NCI-H146 treated with DMSO at 0.1 percent for 48 hours (cell line): ENCODE measurements around the gene CAPN15.
"Not testable (repeated sequence)": the region's sequence is repeated elsewhere in the genome, so short reads cannot be mapped to it uniquely, and the experiment has no call there.

Source experiments
- DNase-seq: peaks from one replicate; lab custom pipeline; 2025; ENCODE audit not compliant: unreplicated experiment; lab: John Stamatoyannopoulos, UW

Gene CAPN15

GRCh38 chr16:527015-527903 is at the start of gene CAPN15:
Gene CAPN15, plus strand, starts transcription at chr16:527712. Its CDS starts 19,127 bp downstream, at chr16:546839.
- DNase-seq = peak; percentile 92

GRCh38 chr16:478287-478686 is 49.2 kb upstream of the CAPN15 start:
- DNase-seq = not testable (repeated sequence)

DNA sequence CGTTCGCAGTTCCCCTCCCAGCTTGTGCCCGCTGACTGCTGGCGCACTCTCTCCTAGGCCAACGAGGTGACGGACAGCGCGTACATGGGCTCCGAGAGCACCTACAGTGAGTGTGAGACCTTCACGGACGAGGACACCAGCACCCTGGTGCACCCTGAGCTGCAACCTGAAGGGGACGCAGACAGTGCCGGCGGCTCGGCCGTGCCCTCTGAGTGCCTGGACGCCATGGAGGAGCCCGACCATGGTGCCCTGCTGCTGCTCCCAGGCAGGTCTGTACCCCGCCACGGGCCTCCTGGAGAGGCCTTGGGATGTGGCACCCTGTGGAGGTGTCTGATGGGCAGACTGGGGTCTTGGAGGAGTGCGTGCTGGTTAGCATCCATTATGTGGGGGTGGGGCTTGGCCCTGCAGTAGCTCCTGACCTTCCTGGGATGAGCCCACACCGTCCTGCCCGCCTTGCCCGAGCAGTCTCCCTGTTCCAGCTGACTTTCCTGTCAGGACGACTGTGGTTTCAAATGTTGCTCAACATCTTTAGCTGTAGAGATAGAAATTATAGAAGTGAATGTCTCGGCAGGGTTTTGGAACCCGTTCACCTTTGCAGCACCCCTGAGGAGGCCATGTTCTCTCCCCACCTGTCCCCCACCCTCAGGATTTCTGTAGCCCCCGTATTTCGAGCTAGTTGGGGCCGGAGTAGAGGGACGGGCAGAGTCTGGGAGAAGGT is 44.9 kb upstream of the CAPN15 start:
- DNase-seq = no peak

DNA sequence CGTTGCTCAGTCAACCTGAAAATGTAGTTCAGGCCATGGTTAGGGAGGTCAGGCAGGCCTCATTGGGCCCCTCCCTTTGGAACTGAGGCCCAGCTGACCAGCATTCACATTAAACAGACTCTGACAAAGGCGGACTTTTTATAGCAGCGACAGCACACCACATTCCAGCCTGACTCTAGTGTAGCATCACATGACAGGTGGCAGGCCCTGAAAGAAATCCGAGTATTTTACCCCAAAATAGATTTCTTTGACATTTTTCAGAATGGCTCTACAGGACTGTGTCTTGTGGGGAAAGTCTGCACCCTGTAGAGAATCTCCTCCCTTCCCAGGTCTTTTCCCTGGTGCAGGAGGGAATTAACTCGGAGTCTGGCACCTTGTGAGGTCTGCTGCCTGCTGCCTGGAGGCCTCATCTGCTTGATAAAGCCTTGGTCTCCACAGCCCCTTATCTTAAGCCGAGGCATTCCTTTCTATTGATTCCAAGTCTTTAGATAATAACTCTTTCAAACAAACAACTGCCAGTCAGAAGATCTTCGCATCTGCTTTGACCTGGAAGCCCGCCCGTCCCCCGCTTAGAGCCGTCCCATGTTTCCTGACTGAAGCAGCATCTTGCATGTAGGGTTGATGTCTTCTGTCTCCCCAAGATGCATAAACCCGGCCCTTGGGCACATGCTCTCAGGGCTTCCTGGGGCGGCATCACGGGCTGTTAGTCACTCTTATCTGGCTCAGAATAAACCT is 44.0 kb upstream of the CAPN15 start:
- DNase-seq = no peak

DNA sequence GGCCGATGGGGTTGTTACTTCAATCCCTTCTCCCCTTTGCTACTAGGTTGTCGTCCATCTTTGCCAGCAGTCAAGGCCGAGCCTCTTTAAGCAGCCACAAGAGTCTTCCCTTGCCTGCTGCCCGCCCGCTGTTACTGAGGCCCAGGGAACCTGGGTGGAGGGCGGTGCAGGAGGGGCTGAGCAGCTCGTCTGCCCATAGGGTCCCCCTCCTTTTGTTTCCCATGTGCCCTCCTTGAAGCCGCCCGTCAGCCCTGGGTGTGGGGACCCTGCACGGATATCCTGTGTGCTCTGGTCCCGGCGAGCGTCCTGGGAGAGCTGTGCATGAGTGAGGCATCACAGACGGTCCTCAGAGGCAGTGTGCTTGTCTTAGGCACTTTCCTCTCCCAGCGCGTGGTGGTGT is 37.9 kb upstream of the CAPN15 start:
- DNase-seq = no peak

DNA sequence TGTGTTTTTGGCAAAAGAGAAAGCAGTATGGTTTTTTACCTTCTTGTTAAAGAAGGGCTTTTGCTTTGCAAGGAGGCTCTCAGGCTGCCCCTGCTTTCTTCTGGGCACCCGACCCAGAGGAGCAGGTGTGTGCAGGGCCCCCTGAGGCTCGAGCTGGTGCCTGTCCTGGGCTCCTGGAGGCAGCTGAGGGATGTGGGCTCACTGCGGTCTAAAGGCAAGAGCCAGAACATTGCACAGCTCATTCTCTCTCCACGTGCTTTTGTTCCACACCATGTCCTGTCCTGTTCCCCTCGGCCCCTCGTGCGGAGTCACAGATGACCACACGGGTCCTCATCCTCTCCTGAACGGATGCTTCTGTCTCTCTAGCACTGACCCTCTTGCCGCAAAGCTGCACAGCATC is 36.7 kb upstream of the CAPN15 start:
- DNase-seq = no peak

DNA sequence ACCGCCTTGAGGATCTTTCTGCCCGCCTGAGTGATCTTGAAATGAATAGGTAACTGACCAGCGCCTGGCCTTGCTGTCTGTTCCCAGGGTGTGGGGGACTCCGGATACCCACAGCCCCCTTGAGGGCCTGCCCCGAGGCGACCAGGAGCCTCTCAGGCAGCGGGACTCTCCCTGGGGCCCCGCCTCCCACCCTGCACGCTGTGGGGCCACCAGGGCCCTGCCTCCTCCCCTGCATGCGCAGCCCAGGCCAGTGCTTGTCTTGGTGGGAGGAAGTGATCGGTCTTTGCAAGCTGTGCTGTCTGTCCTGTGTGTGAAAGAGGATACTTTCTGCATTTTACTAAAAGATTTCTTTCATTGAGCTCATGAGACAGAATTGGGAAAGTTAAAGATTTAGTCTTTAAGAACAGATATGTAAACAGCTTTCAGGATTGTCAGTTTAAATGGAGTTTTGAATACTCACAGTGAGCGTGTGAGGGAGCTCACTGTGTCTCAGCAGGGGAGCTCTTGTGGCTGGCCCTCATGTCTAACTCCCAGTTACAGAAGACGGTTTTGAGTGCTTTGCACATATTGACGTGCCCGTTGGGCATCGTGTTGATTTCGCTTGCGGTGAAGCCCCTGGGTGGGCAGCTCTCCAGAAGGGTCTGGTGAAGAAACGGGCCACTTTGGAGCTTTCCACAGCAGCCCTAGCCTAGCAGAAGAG is 36.1 kb upstream of the CAPN15 start:
- no peak for DNase-seq

- no peak for DNase-seq
These were observed 35.2 kb upstream of the CAPN15 start for GRCh38 chr16:492211-492875.

GRCh38 chr16:494676-495075 is 32.8 kb upstream of the CAPN15 start:
- DNase-seq = not testable (repeated sequence)

GRCh38 chr16:495127-495748 is 32.3 kb upstream of the CAPN15 start:
- DNase-seq = peak; percentile 23

DNA sequence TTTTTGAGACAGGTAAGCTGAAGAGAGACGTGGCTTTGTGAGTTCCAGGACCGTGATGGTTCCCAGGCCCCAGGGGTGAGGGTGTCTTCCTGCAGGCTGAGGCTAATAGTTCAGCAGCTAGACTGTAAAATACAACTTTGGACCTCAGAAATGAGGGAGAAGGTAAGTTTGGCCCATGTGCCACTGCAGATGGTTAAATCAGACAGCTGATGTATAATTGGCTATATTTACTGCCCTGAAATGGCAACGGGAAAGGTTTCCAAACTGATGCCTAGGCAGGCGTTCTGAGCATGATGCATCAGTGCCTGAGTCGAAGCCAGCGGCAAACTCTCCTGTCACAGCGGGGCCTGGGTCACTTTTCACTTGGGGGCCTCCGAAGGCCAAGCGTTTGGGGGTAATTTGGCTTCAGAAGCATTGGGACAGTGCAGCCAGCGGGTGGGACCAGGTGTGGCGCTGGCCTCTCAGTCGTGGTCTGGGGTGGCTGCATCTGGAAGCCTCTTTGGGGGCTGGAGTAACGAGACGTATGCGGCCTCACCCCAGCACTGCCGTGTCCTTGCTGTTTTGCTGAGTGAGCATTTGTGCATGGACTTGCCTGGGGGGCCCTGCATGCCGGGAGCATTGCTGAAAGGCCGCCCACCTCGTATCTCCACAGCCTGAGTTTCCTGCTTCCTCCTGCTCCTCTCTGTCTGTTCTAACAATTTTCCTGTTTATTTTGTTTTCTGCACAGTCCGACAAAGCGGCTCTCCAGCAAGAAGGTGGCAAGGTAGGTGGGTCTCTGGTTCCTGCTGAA is 31.2 kb upstream of the CAPN15 start:
- DNase-seq = no peak

DNA sequence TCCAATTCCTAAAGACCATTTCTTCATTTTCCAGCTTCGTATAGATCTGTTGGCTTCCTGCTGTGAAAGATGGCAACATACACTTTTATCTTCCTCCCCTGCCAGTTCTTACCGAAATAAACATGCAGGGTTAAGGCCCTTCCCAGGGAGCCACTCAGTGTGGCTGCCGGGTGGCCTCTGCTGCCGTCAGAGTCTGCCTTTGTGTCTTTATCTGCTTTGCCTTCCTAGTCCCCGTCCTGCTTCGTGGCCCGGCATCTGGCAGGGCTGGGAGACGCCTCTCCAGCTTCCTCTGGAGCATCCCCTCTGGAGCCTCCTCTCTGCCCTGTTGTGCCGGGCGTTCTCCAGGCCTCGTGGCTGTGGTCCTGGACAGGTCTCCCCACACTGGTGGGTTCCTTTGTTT is 30.3 kb upstream of the CAPN15 start:
- DNase-seq = no peak

DNA sequence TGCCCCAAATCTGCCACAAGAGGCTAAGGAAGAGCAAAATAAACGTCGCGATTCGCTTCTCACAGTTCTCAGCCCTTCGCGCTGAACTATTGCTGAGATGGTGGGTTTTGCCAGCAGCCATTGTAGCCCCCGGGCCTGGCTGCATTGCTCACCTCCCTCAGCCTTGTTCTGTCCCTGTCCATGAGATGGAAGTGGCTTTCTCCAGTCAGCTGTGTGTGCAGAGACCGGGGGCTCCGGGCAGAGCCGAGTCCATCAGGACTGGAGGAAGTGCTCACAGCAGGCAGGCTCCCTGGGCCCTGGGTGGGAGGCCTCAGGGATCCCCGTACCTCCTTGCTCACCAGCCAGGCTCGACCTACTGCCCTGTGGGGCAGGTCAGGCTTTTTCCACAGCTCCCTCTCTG is 27.6 kb upstream of the CAPN15 start:
- no peak for DNase-seq

DNA sequence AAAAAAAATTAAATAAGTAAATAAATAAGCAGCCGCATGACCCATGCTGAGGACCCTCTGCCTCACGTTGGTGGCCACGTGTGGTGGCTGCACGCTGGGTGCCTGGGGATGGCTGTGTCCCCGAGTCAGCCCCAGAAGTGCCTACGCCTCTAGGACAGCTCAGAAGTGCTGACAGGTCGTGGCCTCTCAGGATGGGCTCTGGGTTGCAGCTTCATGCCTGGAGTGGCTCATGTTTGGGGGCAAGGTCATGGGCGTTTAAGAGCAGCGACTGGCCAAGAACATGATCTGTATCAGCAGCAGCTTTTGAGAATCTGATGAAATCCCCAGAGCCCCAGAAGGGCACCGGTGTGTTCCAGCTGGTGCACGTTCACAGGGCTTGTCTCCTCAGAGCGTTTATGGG is 26.8 kb upstream of the CAPN15 start:
- no peak for DNase-seq

DNA sequence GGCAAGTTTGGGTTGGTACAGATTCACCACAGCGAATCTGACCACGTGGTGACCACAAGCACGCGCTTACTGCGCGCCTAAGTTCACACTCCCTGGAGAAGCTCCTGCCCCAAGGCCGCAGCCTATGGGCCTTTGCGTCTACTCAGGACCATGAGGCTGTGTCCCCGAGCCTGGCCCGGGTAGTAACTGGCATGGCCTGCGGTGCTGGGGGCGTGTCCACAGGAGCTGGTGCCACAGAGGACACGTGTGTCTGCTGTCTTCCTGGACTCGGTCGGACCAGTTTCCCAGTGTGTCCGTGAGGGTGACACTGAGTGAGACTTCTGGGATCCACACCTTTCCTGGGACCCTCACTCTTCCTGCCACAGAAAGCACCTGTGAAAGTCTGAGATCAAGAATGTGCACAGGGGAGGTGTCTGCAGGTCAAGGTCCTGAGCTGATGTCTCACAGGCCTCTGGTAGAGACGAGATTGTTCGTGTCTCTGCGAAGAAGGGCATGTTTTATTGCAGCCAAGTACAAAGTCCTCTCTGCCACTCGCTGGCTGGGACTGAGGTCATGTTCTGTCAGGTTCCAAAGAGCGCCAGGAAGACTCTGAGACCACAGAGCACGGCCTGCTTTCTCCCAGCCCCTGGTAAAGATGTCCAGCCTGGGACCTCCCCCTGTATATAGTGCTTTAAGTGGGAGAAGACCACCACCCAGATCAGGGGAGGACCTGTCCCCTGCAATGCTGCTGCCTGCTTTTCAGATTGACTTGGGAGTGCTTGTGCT is 25.2 kb upstream of the CAPN15 start:
- no peak for DNase-seq

DNA sequence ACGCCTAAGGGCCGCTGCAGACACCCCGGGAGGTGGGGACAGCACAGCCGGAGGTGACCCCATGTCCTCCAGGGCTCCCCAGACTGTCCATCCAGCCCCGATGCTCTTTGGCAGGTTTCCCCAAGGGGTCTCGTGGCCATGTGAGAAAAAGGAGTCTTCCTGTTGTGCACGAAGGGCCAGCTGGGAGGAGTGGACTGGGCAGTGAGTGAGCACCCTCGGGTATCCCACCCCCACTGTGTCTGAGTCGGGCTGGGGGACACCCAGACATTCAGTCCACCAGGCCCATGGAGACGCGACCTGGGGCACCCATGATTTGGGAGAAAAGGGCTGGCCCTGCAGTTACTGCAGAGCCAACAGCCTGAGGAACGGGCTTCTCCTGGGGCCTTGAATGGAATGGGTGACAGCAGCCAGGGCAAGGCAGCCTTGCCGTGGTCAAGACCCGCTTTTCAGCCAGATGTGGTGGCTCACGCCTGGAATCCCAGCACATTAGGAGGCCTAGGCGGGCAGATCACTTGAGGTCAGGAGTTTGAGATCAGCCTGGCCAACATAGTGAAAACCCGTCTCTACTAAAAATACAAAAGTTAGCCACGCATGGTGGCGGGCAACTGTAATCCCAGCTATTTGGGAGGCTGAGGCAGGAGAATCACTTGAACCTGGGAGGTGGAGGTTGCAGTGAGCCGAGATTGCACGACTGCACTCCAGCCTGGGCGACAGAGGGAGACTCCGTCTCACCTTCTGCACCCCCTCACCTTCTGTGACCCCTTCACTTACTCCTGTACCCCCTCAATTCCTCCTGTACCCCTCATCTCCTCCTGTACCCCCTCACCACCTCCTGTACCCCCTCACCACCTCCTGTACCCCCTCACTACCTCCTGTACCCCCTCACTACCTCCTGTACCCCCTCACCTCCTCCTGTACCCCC is 24.1 kb upstream of the CAPN15 start:
- DNase-seq = no peak

DNA sequence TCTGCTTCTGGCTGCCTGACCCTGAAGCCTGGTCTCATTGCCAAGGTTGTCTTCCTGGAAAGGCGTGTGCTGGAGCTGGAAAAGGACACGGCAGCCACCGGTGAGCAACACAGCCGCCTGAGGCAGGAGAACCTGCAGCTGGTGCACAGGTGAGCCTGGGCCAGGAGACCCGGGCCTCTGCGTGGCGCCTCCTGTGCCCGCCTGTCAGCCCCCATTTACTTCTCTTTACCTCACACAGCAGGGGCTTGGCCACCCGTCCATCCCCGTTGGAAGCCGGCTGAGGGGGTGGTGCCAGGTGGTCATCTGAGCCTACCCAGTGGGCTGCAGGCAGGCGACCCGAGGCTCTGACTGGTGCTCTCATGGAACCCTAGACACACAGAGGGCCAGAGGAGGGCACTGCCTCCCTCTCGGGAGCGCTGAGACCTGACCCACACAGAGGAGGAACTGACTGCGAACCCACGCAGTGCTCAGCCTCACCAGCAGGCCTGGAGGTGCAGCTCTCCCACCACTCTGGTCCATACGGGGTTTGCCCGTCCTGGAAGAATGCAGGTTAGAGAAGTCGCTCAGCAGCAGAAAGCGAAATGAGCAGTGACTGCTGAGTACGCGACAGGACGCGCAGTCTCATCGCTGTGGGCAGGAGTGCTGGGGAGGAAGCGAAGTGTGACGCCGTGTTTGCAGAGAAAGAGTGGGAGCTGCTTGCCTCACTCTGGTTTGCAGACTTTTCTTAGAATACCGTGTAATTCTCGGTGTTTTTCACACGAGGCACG is 21.9 kb upstream of the CAPN15 start:
- DNase-seq = no peak
